Omental fat pad (tissue), 4 donors: ENCODE measurements around the gene PRKCA. TPM values are rescaled to one million over a fixed set of nuclear protein-coding genes. Genes with fewer than 3 reads are reported as not detected.

ENCODE experiments used
- ATAC-seq: fragments of 150-250 bp; one replicate; pipeline ENCODE4 v1.9.1; 2016; ENCODE audit warnings: mild to moderate bottlenecking, moderate library complexity; ENCODE audit not compliant: low FRiP score
- DNase-seq: peaks from one replicate; pipeline ENCODE4 v3.0.0-alpha.2; 2019; ENCODE audit warnings: low spot score
- total RNA-seq, 4 donors: library from RNA; depleted of rRNA; stranded (reverse); fragments of >200 nt; gene quantifications; one replicate each; pipeline ENCODE4 v1.1.0, GENCODE V29; 2016
- TF ChIP-seq, protein P1 (sequence below), 3 donors: fragments of 450-650 bp; IDR thresholded peaks; one replicate each; pipeline ENCODE4 v1.5.1; 2016 to 2017; ENCODE audit warnings: antibody characterized with exemption in 3 of 3, mild to moderate bottlenecking in 3 of 3, moderate library complexity in 2 of 3

PRKCA gene
- total RNA-seq, 4 donors from 2014 or later: 6.7 to 14.3 (median 10.3) TPM

DNA sequence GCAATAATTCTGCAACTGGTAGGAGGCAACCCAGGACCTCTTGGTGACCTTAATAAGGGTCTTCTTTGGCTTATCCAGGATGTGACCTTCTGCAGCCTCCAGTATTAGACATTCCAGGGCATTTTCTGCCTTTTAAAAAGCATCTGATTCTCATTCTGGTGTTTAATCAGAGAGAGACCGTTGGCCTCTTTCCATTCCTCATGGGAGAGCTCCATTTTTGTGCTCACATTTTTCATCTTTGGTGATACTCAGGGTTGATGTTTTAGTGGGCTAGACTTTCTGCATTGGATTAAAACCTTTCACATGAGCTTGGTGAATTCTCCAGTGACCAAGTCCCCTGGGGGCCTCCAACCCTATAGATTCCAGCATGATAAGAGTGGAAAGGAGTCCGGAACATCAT lies 382.3 kb downstream of the PRKCA start:
- ATAC-seq (no peak), DNase-seq (no peak)
- TF ChIP-seq, protein P1, sequence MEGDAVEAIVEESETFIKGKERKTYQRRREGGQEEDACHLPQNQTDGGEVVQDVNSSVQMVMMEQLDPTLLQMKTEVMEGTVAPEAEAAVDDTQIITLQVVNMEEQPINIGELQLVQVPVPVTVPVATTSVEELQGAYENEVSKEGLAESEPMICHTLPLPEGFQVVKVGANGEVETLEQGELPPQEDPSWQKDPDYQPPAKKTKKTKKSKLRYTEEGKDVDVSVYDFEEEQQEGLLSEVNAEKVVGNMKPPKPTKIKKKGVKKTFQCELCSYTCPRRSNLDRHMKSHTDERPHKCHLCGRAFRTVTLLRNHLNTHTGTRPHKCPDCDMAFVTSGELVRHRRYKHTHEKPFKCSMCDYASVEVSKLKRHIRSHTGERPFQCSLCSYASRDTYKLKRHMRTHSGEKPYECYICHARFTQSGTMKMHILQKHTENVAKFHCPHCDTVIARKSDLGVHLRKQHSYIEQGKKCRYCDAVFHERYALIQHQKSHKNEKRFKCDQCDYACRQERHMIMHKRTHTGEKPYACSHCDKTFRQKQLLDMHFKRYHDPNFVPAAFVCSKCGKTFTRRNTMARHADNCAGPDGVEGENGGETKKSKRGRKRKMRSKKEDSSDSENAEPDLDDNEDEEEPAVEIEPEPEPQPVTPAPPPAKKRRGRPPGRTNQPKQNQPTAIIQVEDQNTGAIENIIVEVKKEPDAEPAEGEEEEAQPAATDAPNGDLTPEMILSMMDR (IDR thresholded peaks at IDR 0.05): no peak

DNA sequence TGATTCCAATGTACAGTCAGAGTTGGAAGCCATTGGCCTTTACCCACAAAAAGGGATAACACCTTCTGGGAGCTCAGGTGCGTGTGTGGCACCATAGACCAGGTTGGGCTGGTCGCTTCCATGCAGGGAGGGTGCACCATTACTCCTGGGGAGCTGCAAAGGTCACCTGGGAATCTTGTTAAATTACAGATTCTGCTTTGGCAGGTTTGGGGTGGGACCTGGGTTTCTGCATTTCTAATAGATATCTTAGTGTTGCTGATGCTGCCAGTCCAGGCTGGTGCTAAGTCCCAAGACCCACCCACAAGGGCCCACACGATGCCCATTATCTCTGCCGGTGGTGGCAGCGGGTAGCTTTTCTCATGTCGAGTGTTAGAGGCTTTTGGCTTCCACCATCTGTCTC lies 384.2 kb downstream of the PRKCA start:
- DNase-seq: no peak
- ATAC-seq: no peak

DNA sequence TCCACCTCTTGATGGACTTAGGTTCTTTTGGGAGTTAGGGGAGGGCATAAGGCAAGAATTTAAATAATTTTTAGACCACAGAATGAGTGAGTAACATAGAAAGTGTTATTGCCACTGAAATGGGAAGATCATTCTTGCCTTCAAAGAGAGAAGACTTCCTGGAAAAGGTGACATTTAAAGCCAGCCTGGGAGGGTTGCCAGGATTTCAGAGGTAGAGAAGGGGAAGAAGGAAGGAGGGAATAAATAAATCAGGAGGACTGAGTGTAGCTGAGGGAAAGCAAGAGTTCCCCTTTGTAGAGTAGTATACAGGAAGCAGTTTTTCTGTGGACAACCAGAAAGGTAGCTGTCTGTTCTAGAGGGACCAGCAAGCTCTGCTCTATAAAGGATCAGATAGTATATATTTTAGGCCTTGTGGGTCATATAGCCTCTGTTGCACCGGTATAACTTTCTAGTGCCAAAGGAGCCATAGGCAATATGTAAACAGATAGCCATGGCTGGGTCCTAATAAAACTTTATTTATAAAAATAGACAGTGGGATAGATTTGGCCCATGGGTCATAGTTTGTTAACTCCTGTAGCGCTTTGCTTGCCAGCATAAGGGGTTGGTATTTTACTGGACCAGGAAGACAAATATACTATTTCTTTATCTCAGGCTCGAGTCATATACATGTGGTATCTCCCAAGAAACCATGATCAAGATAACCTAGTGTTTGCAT lies 385.3 kb downstream of the PRKCA start:
- TF ChIP-seq, protein P1 (IDR thresholded peaks at IDR 0.05): no peak
- ATAC-seq: no peak

More for the DNA sequence above, 384.2 kb downstream of the PRKCA start:
- TF ChIP-seq, protein P1 (IDR thresholded peaks at IDR 0.05): no peak

DNA sequence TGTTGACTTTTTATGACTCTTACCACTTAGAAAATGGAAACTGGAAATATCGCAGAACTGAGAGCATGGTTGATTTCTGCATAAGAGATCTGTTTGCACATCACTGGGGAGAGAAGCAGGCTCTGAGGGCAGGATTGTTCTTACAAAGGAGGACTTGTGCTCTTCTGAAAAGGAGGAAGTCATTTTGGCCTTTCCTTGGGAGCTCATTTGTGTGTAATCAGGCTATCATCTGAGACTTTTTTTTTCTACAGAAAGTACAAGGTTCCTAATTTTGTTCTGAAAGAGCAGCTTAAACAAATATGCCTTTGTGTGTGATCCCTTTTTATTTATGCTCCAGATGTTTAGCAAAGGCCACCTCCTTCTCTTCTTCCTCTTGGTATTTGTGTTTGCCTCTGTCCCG lies 386.8 kb downstream of the PRKCA start:
- TF ChIP-seq, protein P1 (IDR thresholded peaks at IDR 0.05): no peak
- DNase-seq: no peak
- ATAC-seq: no peak

More for the DNA sequence above, 385.3 kb downstream of the PRKCA start:
- DNase-seq: no peak

DNA sequence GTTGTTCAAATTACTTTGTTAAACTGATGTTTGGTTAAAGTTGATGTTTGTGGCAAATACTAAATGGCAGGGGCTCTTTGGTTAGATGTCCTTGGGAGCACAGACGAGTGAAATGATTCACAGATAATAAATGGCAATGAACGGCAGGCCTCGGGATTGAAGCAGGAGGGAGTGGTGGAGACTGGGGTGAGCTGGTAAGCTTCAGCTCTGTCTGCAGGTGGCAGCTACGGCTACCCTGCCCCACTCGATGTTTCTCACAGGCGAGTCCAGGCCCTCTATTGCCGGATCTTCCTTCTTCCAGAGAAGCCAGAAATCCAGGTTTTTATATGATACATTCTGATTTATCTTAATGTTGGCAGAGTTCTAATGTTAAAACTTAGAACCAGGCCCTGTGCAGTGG lies 387.8 kb downstream of the PRKCA start:
- no peak for ATAC-seq
- no peak for DNase-seq
- TF ChIP-seq, protein P1 (IDR thresholded peaks at IDR 0.05): no peak

DNA sequence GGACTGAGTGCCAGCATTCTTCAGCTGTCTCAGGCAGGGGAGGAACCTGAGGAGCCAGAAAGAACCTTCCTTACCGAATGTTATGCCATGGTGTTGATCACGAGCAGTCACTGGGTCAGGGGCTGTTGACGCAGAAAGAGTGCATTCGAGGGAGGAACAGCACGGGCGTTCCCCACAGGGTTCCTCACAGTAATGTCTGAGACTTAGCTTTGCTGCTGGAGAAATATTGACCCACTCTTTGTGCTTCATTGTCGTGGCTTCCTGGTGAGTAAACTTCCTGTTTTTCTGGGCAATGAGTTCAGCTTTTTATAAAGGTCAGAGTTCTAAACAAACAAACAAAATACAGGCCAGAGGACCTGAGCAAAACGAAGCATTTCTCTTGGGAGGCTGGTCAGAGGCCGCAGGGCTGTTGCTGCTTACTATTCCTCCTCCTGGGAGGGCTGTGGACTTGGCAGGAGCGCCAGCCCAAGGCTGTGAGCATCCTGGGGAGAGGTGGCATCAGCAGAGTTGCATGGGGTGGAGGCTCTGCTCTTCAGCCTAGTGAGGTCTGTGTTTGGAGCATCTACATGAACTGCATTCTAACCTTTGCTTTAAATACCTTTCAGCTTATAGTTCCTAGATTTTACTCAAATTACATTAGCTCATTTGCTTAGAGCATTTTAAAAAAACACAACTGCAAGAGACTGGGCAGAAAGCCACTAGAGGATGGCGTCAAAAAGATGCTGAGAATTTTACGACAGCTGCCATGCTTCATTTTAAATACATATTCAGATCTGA lies 389.4 kb downstream of the PRKCA start:
- ATAC-seq (no peak), DNase-seq (no peak)
- TF ChIP-seq, protein P1 (IDR thresholded peaks at IDR 0.05): no peak

DNA sequence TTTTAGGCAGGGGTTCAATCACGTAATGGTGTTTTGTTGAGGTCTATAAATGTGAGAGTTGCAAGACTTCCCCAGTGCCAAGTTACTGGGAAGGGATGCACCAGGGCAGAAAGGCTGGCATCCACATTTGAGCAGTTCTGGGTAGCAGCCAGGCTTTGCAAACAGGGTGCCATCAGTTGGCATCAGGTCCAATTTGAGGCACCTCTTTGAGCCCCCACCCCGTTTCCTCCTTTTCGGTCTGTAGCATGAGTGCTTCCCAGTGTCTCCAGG lies 389.9 kb downstream of the PRKCA start:
- no peak for ATAC-seq
- TF ChIP-seq, protein P1 (IDR thresholded peaks at IDR 0.05): no peak
- no peak for DNase-seq
